H1 (cell line): Measurements from ENCODE around the gene RSPH9. TPM values are rescaled to one million over a fixed set of nuclear protein-coding genes. Genes with fewer than 3 reads are reported as not detected.
A peak's percentile ranks its signal among the peaks of the same experiment; 100 is the strongest.

Experiments used
- CTCF ChIA-PET: fragments of 300-600 bp; sonication (Branson Sonifier 250); formaldehyde crosslinking; loops from one replicate; lab custom pipeline; 2021; ENCODE audit not compliant: partially characterized antibody; lab: Charles Lee
- POLR2A ChIA-PET: fragments of 300-600 bp; sonication (Branson Sonifier 250); formaldehyde crosslinking; loops from one replicate; lab custom pipeline; 2021; ENCODE audit warnings: inconsistent platforms; ENCODE audit not compliant: partially characterized antibody; lab: Charles Lee
- DNase-seq, 2 experiments: peaks; one replicate each; pipeline versions ENCODE4 v3.0.0 to v3.0.0-alpha.2; 2010 to 2022; ENCODE audit warnings: low spot score in 2 of 2, low read depth in 1 of 2, mixed read lengths in 1 of 2
- FAIRE-seq: peaks from 2 replicates; lab custom pipeline; 2011; peaks lifted over from hg19 to GRCh38; lab: Jason Lieb, UNC
- H2AFZ ChIP-seq: 2 replicates; pipeline ENCODE4 v1.8.1; 2012; ENCODE audit warnings: low read length, inconsistent platforms
- H2AK5ac ChIP-seq: 2 replicates; pipeline ENCODE4 v1.6.1; 2013; ENCODE audit warnings: low read depth, low read length
- H2BK120ac ChIP-seq: replicated peaks from 2 replicates; pipeline ENCODE3; 2013; ENCODE audit warnings: low read depth, low read length, inconsistent platforms
- H2BK12ac ChIP-seq: 2 replicates; pipeline ENCODE4 v1.6.1; 2013; ENCODE audit warnings: low read depth, low read length
- H2BK15ac ChIP-seq: 2 replicates; pipeline ENCODE4 v1.6.1; 2013; ENCODE audit warnings: low read length
- H2BK20ac ChIP-seq: 2 replicates; pipeline ENCODE4 v1.6.1; 2013; ENCODE audit warnings: low read length
- H2BK5ac ChIP-seq: 2 replicates; pipeline ENCODE4 v1.6.1; 2013; ENCODE audit warnings: low read depth, low read length
- H3K14ac ChIP-seq: 2 replicates; pipeline ENCODE4 v1.6.1; 2013; ENCODE audit warnings: inconsistent platforms; ENCODE audit not compliant: insufficient read length
- H3K18ac ChIP-seq: 2 replicates; pipeline ENCODE4 v1.6.1; 2013; ENCODE audit warnings: low read length; ENCODE audit errors: extremely low read depth
- H3K23ac ChIP-seq: 2 replicates; pipeline ENCODE4 v1.6.1; 2013; ENCODE audit warnings: inconsistent platforms; ENCODE audit not compliant: insufficient read length
- H3K23me2 ChIP-seq: 2 replicates; pipeline ENCODE4 v1.6.1; 2013; ENCODE audit warnings: low read depth, low read length
- H3K27ac ChIP-seq: 2 replicates; pipeline ENCODE4 v1.6.1; 2011; ENCODE audit warnings: low read depth, low read length, inconsistent platforms
- H3K27me3 ChIP-seq, 4 experiments: replicated peaks in 1 of 4; 1 replicate in 1 of 4; 2 replicates in 3 of 4; pipeline versions ENCODE4 v1.6.1 to v1.8.1; 2011 to 2013; ENCODE audit warnings: low read length in 3 of 4, mild to moderate bottlenecking in 3 of 4, inconsistent platforms in 2 of 4, mixed read lengths in 2 of 4, moderate library complexity in 1 of 4; ENCODE audit not compliant: control insufficient read depth in 3 of 4, insufficient read depth in 3 of 4; ENCODE audit errors: extremely low read depth in 1 of 4
- H3K36me3 ChIP-seq, 4 experiments: 2 replicates each; pipeline versions ENCODE4 v1.6.1 to v1.8.1; 2011 to 2013; ENCODE audit warnings: mild to moderate bottlenecking in 4 of 4, low read length in 3 of 4, moderate library complexity in 2 of 4, control low read depth in 1 of 4, inconsistent platforms in 1 of 4; ENCODE audit not compliant: insufficient read depth in 4 of 4, control insufficient read depth in 2 of 4
- H3K4ac ChIP-seq: replicated peaks from 2 replicates; pipeline ENCODE3; 2013; ENCODE audit warnings: low read length, low read depth, mixed read lengths, inconsistent platforms; ENCODE audit not compliant: insufficient read length
- H3K4me1 ChIP-seq, 4 experiments: replicated peaks in 1 of 4; 1 replicate in 1 of 4; 2 replicates in 3 of 4; pipeline versions ENCODE4 v1.6.1 to v1.8.1; 2011 to 2013; ENCODE audit warnings: low read length in 3 of 4, inconsistent platforms in 2 of 4, mixed read lengths in 1 of 4; ENCODE audit not compliant: insufficient read depth in 4 of 4, control insufficient read depth in 3 of 4
- H3K4me2 ChIP-seq, 2 experiments: 2 replicates each; pipeline versions ENCODE4 v1.6.1 to v1.8.1; 2011 to 2013; ENCODE audit warnings: low read depth in 2 of 2, low read length in 2 of 2, control low read depth in 1 of 2, inconsistent platforms in 1 of 2, mild to moderate bottlenecking in 1 of 2; ENCODE audit not compliant: insufficient read depth in 1 of 2
- H3K4me3 ChIP-seq, 4 experiments: fragments of 200-600, 300-600 bp in 1 of 4; sonication (generic), shearing (Covaris generic), sonication (Bioruptor Twin) in 1 of 4; 2 replicates each; pipeline versions ENCODE4 v1.5.1 to v1.8.1; 2011 to 2016; ENCODE audit warnings: low read length in 4 of 4, low read depth in 3 of 4, control low read depth in 2 of 4, inconsistent platforms in 2 of 4, mild to moderate bottlenecking in 2 of 4, mixed read lengths in 1 of 4, moderate library complexity in 1 of 4; ENCODE audit not compliant: insufficient read depth in 2 of 4; ENCODE audit errors: extremely low read depth in 1 of 4
- H3K56ac ChIP-seq: replicated peaks from 2 replicates; pipeline ENCODE3; 2013; ENCODE audit warnings: low read depth, mild to moderate bottlenecking, mixed read lengths, low read length, inconsistent platforms; ENCODE audit not compliant: insufficient read length
- H3K79me1 ChIP-seq: 2 replicates; pipeline ENCODE4 v1.6.1; 2013; ENCODE audit warnings: low read depth, low read length, control low read depth
- H3K79me2 ChIP-seq, 2 experiments: 2 replicates each; pipeline versions ENCODE4 v1.6.1 to v1.8.1; 2012 to 2013; ENCODE audit warnings: low read length in 2 of 2, mild to moderate bottlenecking in 2 of 2, inconsistent platforms in 1 of 2; ENCODE audit not compliant: insufficient read depth in 2 of 2, control insufficient read depth in 1 of 2
- H3K9ac ChIP-seq, 4 experiments: replicated peaks in 1 of 4; 1 replicate in 1 of 4; 2 replicates in 3 of 4; pipeline versions ENCODE4 v1.6.1 to v1.8.1; 2011 to 2013; ENCODE audit warnings: low read depth in 3 of 4, low read length in 3 of 4, control low read depth in 2 of 4, mild to moderate bottlenecking in 2 of 4, moderate library complexity in 2 of 4, inconsistent platforms in 1 of 4; ENCODE audit errors: extremely low read depth in 1 of 4
- H3K9me3 ChIP-seq, 2 experiments: 2 replicates each; pipeline versions ENCODE4 v1.6.1 to v1.8.1; 2012 to 2013; ENCODE audit warnings: mild to moderate bottlenecking in 2 of 2, moderate library complexity in 2 of 2, control low read depth in 1 of 2, inconsistent platforms in 1 of 2, low read depth in 1 of 2, low read length in 1 of 2, mixed read lengths in 1 of 2; ENCODE audit not compliant: insufficient read depth in 2 of 2
- H4K20me1 ChIP-seq, 2 experiments: replicated peaks in 1 of 2; 2 replicates each; pipeline versions ENCODE3 to v1.8.1; 2011 to 2013; ENCODE audit warnings: inconsistent platforms in 2 of 2, low read length in 2 of 2, mild to moderate bottlenecking in 1 of 2; ENCODE audit not compliant: insufficient read depth in 2 of 2, control insufficient read depth in 1 of 2
- H4K5ac ChIP-seq: 2 replicates; pipeline ENCODE4 v1.6.1; 2013; ENCODE audit warnings: low read length, low read depth, mixed read lengths, inconsistent platforms; ENCODE audit not compliant: insufficient read length
- H4K8ac ChIP-seq: 2 replicates; pipeline ENCODE4 v1.8.0; 2013; ENCODE audit warnings: mild to moderate bottlenecking, moderate library complexity, low read length, inconsistent platforms; ENCODE audit not compliant: insufficient read depth; ENCODE audit errors: extremely low read depth
- H4K91ac ChIP-seq: replicated peaks from 2 replicates; pipeline ENCODE3; 2013; ENCODE audit warnings: low read length, mixed read lengths, inconsistent platforms; ENCODE audit not compliant: insufficient read length
- WGBS, 2 experiments: shearing (Covaris generic) in 1 of 2; methylation state at CpG; one replicate each; pipeline versions ENCODE4 v1.1.6 to v1.1.7; 2013 to 2015; ENCODE audit warnings: low lambda C conversion rate in 2 of 2, mixed read lengths in 2 of 2, inconsistent platforms in 1 of 2, low coverage in 1 of 2, missing lambda C conversion rate in 1 of 2; ENCODE audit not compliant: insufficient replicate concordance in 2 of 2, insufficient coverage in 1 of 2, insufficient read length in 1 of 2; ENCODE audit errors: extremely low coverage in 1 of 2, missing lambda C conversion rate in 1 of 2; 5-methylcytosine and 5-hydroxymethylcytosine counted together
- polyA plus RNA-seq, 7 experiments: library from polyadenylated mRNA; depleted of rRNA in 3 of 7; stranded (reverse) in 5 of 7; unstranded in 2 of 7; fragments of >200 nt in 5 of 7; fragments of 200-250 nt in 2 of 7; gene quantifications; 1 replicate in 5 of 7; 2 replicates in 1 of 7; 4 replicates in 1 of 7; pipeline versions ENCODE4 v1.2.1 to v1.2.3, GENCODE V29; 2011 to 2013; ENCODE audit warnings: missing spikeins in 2 of 7, mixed read lengths in 2 of 7
- total RNA-seq: library from RNA; stranded (reverse); fragmentation: NEBNext Ultra II Directional; extraction: Animal tissue kit (Norgen Biotek cat#: 25700); gene quantifications from 2 replicates; pipeline ENCODE4 v1.2.1, GENCODE V29; 2021
- TF ChIP-seq, protein P1 (sequence below): IDR thresholded peaks from 2 replicates; pipeline ENCODE4 v1.6.1; 2011; ENCODE audit warnings: low read depth, mild to moderate bottlenecking, low read length; ENCODE audit not compliant: insufficient read depth

RSPH9 gene
- total and polyA plus RNA-seq, 2 of the 8 experiments (the other 6 are each of a cell fraction or from before 2014, with no cell fraction given), result 0.15 to 0.23 TPM

GRCh38 chr6:43630980-43631619 is 13.7 kb upstream of the RSPH9 start:
- Histone ChIP-seq H2BK12ac (peak overlapping the region; percentile 55; the same call in 1 of the 2 replicates), H3K9me3 (no peaks in the 10 kb centered on the region), H3K79me2 (peaks cover 0 to 21% of the 10 kb centered on the region in 2 experiments; a peak in 3 of 4 replicates), H3K4ac (peak overlapping the region; percentile 83), H2BK20ac (no peak overlapping the region; the same call in 1 of the 2 replicates), H3K27ac (0 out of 2 replicates have a peak overlapping the region, but pooled peaks have one; percentile 34), H4K5ac (no peak overlapping the region), H4K20me1 (peaks cover 0 to 5% of the 10 kb centered on the region in 2 experiments), H4K8ac (0 out of 2 replicates have a peak overlapping the region, but pooled peaks have one; percentile 6), H2BK5ac (0 out of 2 replicates have a peak overlapping the region, but pooled peaks have one; percentile 56), H3K18ac (no peak overlapping the region), H2BK120ac (no peak overlapping the region), H3K36me3 (peaks cover under 1 to 6% (median 2%) of the 10 kb centered on the region in 4 experiments; a peak in 5 of 8 replicates), H3K14ac (no peak overlapping the region), H3K23ac (no peak overlapping the region), H3K4me2 (no peak overlapping the region; a peak in 1 of 4 replicates), H2AK5ac (no peak overlapping the region), H3K27me3 (no peaks in the 10 kb centered on the region), H3K79me1 (peaks cover 8% of the 10 kb centered on the region), H3K4me1 (peaks cover 0 to 9% (median 0%) of the 10 kb centered on the region in 4 experiments; a peak in 4 of 7 replicates), H3K56ac (no peak overlapping the region), H3K23me2 (peaks cover 11% of the 10 kb centered on the region), H3K9ac (no peak overlapping the region), H4K91ac (no peak overlapping the region)
- FAIRE-seq (no peak), DNase-seq (no peak)
- POLR2A ChIA-PET, result interaction anchor here (0.7 to 4.7 kb wide), 10 partner anchors 12 to 552 kb away, joined by 3 to 79 read pairs (median 8); partner anchors contain the start of genes RSPH9 and VEGFA
- CTCF ChIA-PET, result no interaction called here
- WGBS, 2 experiments, result 87% methylated on average over 1 of the region's 1 CpG; no CpG with 5 or more reads in 1 of the 2 experiments
- TF ChIP-seq, protein P1, sequence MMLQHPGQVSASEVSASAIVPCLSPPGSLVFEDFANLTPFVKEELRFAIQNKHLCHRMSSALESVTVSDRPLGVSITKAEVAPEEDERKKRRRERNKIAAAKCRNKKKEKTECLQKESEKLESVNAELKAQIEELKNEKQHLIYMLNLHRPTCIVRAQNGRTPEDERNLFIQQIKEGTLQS, result no peak
- TF ChIP-seq, all 59 proteins: peak for 0
- Histone ChIP-seq H2AFZ (peak overlapping the region; percentile 82; the same call in 1 of the 2 replicates), H2BK15ac (peak overlapping the region; percentile 99), H3K4me3 (no peak overlapping the region)
